ENCODE results near the gene RPS6KA3.
"Not testable (repeated sequence)": the region's sequence is repeated elsewhere in the genome, so short reads cannot be mapped to it uniquely, and the experiment has no call there.

RPS6KA3 gene

DNA sequence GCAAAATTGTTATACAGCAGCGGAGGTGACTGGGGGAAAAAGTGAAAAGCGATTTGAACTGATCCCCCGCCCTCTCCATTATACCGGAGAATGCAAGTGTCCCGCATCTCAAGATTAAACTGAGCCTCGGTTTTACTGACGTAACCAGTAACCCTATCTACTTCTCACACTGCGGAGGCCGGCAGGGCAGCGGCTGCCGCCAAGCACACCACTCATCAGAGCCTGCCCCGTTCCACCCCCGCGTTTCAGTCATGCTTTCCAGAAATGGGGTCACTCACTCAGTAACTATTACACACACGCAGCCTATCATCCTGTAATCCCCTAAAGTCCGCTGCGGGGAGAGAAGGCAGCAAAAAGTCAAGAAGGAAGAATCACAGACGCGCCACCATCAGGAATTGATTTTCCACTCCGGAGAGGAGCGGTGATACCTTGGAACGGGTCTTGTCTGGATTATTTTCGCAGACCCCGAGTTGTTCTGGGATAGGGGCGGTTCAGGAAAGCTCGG lies 1.4 kb downstream of the RPS6KA3 start:
- DNase-seq (ENCODE audit: low read depth) = peak; percentile 31

DNA sequence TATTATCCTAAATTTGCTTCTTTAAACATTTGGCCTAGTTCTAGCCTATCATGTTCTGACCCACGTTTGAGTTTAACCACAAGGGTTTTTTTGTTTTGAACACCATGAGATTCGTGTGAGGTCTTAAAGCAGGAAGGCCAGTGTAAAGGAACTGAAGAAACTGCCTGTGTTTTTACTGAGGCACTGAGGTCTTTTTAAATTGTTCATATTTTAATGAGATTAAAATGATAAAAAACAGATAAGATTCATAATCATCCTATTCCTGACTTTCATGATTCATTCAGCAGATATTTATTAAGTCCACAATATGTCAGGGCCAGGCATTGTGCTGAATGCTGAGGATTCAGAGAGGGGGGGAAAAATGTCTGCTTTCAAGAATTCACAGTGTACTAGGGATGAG lies 3.2 kb downstream of the RPS6KA3 start:
- DNase-seq (ENCODE audit: low read depth) = no peak

DNA sequence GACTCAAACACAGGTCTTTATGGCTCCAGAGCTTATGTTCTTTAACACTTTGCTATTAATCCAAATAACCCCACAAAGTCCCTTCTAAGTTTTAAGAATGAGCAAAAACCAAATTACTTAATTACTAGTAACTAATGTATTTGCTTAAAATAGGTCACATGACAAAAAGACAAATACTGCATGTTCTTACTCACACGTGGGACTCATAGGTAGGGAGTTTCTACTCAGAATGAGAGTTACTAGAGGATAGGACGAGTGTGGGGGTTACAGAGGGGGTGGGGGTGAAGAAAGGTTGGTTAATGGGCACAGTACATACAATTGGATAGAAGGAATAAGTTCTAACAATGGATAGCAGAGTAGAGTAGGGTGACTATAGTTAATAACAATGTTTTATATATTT lies 5.8 kb downstream of the RPS6KA3 start:
- DNase-seq (ENCODE audit: low read depth) = no peak

DNA sequence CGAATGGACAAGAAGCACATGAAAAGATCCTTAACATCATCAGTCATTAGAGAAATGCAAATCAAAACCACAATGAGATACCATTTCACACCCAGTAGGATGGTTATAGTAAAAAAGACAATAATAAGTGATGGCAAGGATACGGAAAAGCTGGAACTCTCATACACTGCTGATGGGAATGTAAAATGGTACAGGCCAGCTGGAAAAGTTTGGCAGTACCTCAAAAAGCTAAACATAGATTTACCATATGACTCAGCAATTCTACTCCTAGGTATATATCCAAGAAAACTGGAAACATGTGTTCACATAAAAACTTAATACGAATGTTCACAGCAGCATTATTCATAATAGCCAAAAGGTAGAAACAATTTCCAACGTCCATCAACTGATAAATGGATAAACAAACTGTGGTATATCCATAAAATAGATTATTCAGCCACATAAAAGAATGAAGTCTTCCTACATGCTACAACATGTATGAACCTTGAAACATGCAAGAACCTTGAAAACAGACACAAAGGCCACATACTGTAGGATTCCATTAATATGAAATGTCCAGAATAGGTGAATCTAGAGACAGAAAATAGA lies 11.9 kb downstream of the RPS6KA3 start:
- no peak for DNase-seq (ENCODE audit: low read depth)

DNA sequence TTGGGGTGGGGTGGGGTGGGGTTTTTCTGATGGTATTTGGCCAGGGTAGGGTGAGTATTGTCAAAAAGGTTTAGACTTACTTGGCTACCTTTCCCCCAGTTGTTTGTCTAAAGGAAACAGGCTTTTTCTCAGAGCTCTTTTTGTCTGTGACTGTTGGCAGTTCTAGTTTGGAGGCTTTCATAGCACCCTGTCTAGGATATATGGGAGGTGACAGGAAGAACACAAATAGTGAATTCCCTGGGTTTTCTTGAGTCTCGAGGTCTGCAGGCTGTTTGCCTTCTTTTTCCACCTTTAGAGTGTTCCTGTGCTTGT lies 13.5 kb downstream of the RPS6KA3 start:
- no peak for DNase-seq (ENCODE audit: low read depth)

DNA sequence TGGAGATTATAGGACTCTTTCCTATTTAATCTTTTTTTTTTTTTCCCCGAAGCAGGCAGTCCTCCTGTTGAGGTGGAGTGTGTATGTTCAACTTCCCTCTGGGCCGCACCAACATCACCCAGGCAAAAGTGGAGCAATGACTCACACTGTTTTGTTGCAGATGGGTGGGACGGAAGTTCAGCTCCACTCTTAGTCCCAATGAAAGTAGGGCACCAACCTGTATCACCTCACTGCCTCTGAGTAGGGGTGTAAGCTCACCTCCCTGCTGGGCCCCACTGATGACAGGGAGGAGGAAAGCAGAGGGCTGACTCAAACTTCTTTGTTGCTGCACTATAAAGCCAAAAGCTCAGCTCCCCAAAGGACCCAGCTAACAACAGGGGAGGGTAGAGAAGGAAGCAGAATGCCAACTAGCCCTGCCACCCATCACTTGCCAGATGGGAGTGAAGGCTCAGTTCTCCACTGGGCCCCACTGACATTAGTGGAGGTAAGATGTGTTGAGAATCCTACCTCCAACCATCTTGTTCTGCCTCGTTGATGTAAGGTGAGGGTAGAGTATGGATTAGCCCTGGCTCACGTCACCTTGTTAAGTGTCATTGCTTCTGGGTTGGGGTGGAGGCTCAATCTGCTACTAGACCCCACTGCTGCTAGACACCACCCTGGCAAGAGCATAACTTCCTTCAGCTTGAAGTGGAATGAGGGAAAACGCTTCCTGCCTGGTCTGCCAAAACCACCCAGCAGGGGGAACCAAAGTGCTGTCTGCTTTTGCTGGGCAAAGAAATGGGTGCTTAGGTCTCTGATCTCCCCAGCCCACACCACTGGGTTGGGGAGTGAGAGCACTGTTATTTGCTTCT lies 14.1 kb downstream of the RPS6KA3 start:
- no peak for DNase-seq (ENCODE audit: low read depth)

DNA sequence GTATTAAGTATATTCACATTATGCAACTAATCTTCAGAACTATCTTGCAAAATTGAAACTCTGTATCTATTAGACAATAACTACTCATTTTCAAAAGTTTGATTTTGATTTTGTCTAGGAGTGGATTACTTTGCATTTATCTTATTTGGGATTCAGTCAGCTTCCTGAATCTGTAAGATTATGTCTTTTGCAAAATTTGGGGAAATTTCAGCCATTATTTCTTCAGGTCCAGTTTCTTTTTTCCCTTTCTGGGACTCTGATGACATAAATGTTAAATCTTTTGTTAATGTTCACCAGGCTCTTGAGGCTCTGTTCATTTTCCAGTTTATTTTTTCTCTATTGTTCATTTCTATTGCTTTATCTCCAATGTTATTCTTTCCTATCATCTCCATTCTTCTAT lies 15.0 kb downstream of the RPS6KA3 start:
- DNase-seq (ENCODE audit: low read depth) = no peak

DNA sequence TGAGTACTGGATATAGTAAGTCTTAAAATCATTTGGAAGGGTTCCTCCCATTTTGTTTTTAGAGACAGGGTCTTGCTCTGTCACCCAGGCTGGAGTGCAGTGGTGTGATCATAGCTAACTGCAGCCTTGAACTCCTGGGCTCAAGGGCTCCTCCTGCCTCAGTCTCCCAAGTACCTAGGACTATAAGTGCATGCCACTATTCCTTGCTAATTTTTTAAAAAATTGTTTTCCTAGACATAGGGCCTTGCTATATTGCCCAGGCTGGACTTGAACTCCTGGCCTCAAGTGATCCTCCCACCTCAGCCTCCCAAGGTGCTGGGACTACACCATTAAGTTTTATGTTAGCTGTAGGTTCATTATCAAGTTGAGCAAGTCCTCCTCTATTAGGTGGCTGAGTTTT lies 16.6 kb downstream of the RPS6KA3 start:
- not testable (repeated sequence) for DNase-seq (ENCODE audit: low read depth)

DNA sequence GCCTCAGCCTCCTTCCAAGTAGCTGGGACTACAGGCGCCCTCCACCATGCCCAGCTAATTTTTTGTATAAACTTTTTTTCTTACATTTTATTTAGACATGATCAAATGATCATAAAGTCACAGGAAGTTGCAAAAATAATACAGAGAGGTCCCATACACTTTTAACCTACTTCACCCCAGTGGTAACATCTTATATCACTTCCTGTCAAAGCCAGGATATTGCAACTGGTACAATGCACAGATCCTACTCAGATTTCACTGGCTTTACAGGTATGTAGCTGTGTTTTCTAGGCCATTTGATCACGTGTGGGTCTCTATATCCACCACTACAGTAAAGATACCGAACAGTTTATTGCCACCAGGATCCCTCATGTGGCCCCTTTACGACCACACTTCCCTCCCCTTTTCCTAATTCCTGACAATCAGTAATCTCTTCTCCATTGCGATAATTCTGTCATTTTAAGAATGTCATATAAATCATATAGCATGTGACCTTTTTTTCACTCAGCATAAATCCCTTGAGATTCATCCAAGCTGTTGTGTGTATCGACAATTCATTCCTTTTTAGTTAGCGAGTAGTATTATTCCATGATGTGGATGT lies 18.0 kb downstream of the RPS6KA3 start:
- no peak for DNase-seq (ENCODE audit: low read depth)

DNA sequence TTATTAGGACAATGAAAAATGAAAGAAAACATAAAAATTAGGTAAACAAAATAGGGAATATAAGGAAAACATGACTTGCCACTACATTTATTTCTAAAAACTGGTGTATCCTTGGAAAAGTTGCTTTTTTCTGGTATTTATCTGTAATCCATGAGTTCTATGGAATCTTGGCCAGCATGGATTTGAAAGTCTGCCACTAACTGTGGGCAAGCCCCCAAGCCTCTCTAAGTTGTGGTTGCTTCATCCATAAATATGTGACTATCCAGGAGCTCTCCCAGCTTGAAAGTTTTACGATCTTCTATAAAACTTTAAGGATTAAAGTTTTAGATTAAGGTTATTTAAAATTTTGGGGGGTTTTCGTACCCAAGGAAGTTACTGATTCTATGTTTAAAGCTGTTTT lies 21.8 kb downstream of the RPS6KA3 start:
- DNase-seq (ENCODE audit: low read depth) = no peak

DNA sequence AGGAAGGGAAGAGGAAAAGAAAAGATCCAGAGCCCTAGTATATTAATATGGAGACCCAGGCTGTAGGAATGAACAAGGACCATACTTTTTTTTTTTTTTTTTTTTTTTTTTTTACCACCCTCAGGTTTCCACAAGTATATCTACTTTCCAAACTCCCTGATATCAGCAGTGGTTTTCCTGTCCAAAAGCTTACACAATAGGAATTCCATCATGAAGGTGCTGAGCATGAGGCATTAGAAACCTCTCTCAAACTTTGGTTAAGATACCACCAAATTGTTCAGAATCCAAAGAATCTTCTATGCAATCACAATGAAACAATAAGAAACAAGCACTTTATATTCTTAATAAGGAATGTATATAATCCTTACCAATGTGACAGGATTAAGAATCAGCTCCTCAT lies 26.5 kb downstream of the RPS6KA3 start:
- no peak for DNase-seq (ENCODE audit: low read depth)

DNA sequence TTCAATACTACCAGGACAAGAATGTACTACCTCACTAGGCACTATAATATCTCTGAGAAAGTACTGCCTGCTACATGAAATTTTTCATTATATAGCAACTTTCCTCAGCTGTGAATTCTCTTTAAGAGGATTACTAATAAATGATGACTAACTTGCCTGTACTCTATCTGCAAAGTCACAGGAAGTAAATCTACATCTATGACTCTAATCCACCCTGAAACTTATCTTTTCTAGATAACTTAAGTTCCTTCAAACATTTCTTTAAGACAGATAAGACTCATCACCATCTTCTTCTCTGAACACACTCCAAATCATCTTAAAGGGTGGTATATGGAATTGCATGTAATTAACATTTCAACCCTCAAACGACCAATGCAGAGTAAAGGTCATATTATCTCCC lies 28.8 kb downstream of the RPS6KA3 start:
- no peak for DNase-seq (ENCODE audit: low read depth)

DNA sequence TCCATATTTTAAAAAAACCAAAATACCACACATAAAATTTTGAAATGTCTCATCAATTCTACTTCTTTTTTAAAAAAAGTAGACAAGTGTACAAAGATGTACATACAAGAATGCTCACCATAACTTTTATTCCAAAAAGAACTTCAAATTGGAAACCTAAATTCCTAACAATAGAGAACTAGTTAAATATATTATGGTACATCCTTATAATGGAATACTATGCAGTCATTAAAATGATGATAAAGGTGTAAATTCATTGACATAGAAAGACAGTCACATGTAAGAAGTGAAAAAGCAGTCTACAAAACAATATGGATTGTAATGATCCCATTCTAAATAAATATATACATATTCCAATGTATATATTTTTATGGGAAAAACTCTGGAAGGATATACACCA lies 31.0 kb downstream of the RPS6KA3 start:
- DNase-seq (ENCODE audit: low read depth) = no peak

DNA sequence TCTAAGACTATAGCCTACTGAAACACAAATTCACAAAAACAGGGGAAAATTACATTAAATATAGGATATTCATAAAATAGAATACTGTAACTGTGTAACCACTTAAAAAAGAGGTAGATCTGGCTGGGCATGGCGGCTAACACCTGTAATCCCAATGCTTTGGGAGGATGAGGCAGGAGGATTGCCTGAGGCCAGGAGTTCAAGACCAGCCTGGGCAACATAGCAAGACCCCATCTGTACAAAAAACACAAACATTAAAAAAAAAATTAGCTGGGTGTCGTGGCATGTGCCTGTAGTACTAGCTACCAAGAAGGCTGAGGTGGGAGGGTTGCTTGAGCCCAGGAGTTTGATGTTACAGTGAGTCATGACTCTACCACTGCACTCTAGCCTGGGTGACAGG lies 33.4 kb downstream of the RPS6KA3 start:
- DNase-seq (ENCODE audit: low read depth) = no peak

DNA sequence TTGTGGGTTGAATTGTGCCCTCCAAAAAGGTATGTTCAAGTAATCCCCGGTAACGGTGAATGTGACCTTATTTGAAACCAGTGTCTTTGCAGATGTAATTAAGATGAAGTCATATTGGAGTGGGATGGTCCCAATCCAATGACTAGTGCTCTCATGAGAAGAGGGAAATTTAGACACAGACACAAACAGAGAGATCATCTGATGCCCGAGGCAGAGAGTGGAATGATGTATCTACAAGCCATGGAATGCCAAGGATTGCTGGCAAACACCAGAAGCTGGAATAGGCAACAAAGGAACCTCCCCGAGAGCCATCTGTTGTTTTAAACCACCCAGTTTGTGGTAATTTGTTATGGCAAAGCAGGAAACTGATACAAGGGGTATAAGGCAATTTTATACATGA lies 35.1 kb downstream of the RPS6KA3 start:
- DNase-seq (ENCODE audit: low read depth) = no peak

DNA sequence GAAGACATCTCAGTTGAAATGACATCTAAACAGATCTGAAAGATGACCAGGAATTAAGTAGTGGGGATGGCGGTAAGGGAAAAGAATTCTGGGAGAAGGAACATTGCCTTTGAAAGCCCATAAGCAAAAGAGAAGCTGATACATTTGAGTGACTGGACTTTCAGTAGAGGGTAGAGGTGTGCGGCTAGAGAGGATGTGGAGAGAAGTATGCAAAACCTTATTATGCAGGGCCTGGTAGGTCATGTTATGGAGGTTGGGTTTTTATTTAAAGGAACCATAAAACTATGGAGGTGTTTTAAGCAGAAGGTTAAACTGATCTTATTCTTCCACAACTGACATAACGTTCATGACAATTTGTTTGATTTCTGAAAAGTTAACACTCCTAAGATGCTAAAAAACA lies 36.3 kb downstream of the RPS6KA3 start:
- no peak for DNase-seq (ENCODE audit: low read depth)

DNA sequence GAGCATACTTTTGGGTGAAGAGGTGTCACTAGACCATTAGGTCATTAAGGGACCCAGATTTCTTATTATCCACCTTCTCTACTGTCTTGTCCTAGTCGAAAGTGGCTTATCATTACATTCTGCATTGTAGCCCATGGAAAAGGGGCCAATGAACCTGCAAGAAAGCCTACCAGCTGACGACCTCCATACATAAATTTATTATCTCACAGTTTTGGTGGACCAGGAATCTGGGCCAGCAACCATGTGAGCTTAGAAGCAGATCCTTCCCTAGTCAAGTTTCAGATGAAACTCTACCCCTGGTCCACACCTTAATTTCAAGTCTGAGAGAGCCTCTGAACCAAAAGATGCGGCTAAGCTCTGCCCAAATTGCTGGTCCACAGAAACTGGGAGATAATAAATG lies 37.6 kb downstream of the RPS6KA3 start:
- no peak for DNase-seq (ENCODE audit: low read depth)

DNA sequence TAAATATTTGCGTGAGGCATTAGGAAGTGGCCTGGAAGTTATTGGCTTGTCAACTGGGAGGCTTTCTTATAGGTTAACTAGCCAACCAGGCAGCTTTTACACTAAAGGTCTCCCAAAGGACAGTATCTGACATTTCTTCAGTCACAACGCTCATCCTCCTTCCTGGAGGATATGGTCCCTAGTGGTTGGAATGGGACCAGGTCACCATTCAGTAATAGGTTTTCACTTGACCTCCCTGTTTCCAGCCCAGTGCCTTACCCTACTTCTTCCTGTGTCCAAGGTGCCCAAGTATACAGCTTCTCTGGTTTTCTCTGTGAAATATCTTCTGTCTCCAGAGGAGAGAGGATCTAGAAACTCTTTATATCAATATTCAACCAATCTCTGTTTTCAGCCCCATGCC lies 38.5 kb downstream of the RPS6KA3 start:
- DNase-seq (ENCODE audit: low read depth) = no peak

DNA sequence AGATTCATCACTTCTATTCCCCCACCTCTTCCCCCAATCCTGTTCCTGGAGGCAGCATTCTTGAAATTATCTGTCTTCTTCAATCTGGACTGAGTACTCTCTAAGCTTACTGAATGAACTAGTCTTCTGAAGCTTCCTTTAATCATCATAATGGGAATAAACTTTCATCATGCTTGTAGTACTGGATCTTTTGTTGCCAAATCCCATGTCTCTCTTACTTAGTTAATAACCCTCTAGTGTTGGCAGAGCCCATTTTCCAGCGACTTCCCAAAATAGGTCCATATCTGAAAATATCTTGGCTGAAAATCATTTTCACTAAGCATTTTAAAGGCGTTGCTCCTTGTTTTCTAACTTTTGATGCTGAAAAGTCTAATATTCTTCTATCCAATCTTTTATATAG lies 39.6 kb downstream of the RPS6KA3 start:
- no peak for DNase-seq (ENCODE audit: low read depth)

DNA sequence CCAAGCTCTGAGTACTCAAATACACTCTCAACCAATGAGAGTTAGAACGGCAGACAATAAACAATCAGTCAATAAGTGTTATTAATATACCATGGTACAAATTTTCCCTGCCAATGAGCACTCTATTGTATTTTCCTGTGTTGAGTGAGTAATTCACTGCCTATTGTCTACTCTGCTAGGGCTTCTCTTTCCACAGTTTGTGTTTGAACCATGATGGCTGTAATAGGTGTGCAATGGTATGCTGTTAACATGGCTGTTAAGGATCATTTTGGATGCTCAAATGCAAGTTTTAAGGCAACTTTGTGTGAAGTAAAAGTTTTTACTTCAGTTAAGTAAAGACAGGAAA lies 41.2 kb downstream of the RPS6KA3 start:
- DNase-seq (ENCODE audit: low read depth) = no peak

DNA sequence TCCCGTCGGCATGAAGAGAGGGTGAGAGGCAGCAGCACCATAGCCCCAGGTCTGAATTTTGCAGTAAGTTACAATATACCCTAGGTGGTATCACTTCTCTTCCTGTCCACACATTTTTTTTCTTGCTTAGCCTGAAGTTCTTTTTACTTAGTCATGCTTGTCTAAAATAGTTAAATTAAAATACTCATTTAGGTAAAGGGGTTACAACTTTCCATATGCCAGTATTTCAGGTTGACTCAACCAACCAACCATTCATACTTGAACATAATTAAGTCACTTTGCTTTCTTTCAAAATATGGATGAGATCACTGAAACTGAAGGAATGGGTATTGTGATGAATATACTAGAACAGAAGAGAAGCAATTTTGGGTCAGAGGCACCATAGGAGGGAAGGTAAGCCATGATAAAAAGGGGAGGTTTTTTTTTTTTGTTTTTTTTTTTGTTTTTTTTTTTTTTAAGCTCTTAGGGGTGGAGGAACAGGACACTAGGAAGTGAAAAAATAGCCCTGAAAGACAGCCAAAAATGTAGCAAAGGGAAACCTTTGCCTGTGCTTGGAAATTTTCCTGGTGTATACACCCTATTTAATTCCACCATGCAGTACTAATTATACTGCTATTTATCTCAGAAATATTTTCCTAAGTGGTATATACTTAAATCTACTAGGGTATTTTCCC lies 41.8 kb downstream of the RPS6KA3 start:
- DNase-seq (ENCODE audit: low read depth) = peak; percentile 15

DNA sequence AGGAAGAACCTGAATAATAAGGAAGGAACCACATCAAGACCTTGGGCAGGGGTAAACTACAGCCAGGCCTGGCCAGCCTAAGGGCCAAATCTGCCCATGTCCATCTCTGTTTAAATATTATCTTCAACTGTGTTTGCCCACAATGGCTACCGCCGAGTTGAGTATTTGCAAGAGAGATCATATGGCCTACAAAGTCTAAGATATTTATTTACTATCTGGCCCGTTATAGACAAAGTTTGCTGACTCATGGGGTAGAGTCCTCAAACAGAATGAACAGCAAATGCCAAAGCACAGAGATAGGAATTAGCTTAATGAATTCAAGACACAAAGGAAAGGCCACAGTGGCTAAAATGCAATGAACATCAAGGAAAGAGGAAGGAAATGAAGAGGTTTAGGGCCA lies 44.8 kb downstream of the RPS6KA3 start:
- DNase-seq (ENCODE audit: low read depth) = no peak

DNA sequence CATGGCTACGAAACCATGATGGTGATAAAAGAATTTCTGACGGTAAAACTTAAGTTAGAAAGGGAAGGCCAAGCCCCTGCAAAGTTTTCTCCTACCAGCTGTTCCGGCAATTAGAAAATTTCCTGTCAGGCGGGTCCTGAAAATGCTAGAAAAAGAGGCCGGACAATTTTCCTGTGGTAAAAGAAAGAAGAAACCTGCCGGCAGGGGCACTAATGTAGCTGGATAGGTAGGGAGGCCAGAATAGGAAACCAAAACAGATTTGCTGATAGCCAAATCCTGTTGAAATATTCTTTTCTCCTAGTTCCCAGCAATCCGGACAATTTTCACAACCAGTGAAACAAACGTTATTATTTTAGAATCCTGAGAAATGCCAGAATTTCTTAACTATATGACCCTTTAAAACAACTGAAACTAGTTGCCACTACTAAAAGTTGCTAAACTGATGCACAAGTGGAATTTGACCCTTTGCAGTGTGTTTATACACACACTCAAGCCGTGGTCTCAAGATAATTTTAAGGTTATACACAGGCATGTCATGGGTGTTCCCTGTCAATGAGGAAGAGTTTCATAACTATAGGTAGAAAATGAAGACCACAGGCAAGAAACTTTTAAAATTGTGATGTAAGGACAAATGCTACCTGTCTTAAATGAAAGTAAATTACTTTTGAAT lies 47.7 kb downstream of the RPS6KA3 start:
- DNase-seq (ENCODE audit: low read depth) = no peak
